Transverse colon (tissue), 4 donors: Measurements from ENCODE around the gene BACH2.
"Not testable (repeated sequence)": the region's sequence is repeated elsewhere in the genome, so short reads cannot be mapped to it uniquely, and the experiment has no call there.

Experiments
- CTCF ChIP-seq, 5 experiments: fragments of 200-600 bp in 3 of 5; fragments of 450-650 bp in 2 of 5; sonication (generic) in 3 of 5; IDR thresholded peaks; 1 replicate in 2 of 5; 2 replicates in 3 of 5; pipeline ENCODE4 v1.5.1; 2016 to 2017; ENCODE audit warnings: antibody characterized with exemption in 5 of 5, inconsistent platforms in 3 of 5, mild to moderate bottlenecking in 2 of 5, moderate library complexity in 1 of 5
- EP300 ChIP-seq: sonication (generic); formaldehyde crosslinking; IDR thresholded peaks from one replicate; pipeline ENCODE4 v1.6.1; 2017; ENCODE audit warnings: antibody characterized with exemption, low read depth
- POLR2A ChIP-seq: fragments of 450-650 bp; IDR thresholded peaks from one replicate; pipeline ENCODE4 v1.6.1; 2016; ENCODE audit warnings: antibody characterized with exemption, mild to moderate bottlenecking, moderate library complexity
- POLR2AphosphoS5 ChIP-seq, 3 donors: sonication (generic); formaldehyde crosslinking; IDR thresholded peaks; one replicate each; pipeline ENCODE4 v1.6.1; 2016; ENCODE audit warnings: antibody characterized with exemption in 3 of 3

DNA sequence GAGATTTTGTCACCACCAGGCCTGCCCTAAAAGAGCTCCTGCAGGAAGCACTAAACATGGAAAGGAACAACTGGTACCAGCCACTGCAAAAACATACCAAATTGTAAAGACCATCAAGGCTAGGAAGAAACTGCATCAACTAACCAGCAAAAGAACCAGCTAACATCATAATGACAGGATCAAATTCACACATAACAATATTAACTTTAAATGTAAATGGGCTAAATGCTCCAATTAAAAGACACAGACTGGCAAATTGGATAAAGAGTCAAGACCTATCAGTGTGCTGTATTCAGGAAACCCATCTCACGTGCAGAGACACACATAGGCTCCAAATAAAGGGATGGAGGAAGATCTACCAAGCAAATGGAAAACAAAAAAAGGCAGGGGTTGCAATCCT, 240.7 kb downstream of the BACH2 start:
- TF ChIP-seq CTCF (IDR thresholded peaks at IDR 0.05); POLR2A; EP300; POLR2AphosphoS5 (IDR thresholded peaks at IDR 0.05): not testable (repeated sequence)
